HL-60 (cell line): ENCODE results near the gene FCRLA.

Experiments used
- GABPA ChIP-seq: IDR thresholded peaks from 2 replicates; pipeline ENCODE4 v1.6.1; 2012; ENCODE audit warnings: low read depth
- POLR2AphosphoS5 ChIP-seq: IDR thresholded peaks from 2 replicates; pipeline ENCODE4 v1.6.1; 2012; ENCODE audit warnings: low read depth
- SPI1 ChIP-seq: IDR thresholded peaks from 2 replicates; pipeline ENCODE4 v1.6.1; 2012; ENCODE audit warnings: low read depth, mild to moderate bottlenecking, borderline replicate concordance
- TF ChIP-seq, protein P1 (sequence below): IDR thresholded peaks from one replicate; pipeline ENCODE4 v1.5.1; 2011; ENCODE audit warnings: low read length, control low read depth, inconsistent platforms; ENCODE audit not compliant: insufficient read depth
- TF ChIP-seq, protein P2 (sequence below): IDR thresholded peaks from 2 replicates; pipeline ENCODE4 v1.6.1; 2012; ENCODE audit warnings: low read depth; ENCODE audit not compliant: insufficient replicate concordance

DNA sequence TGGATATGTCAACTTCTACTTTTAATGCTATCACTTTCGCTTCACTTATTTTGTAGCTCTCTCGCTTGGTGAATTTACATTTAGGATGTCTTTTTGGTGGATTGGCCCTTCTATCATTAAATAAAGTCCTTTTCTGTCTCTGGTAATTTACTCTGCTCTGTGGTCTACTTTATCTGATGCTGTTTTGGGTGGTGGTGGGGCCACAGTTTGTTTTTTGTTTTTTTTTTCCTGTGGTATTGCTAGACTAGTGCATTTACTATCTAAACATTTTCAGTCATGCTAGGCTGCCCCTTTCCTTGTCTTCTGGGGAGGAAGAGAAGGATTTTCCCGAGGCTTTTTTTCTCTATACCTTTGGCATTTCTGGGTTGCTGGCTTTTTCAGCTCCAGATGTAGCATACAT is 18.1 kb upstream of the FCRLA start:
- TF ChIP-seq, protein P1, sequence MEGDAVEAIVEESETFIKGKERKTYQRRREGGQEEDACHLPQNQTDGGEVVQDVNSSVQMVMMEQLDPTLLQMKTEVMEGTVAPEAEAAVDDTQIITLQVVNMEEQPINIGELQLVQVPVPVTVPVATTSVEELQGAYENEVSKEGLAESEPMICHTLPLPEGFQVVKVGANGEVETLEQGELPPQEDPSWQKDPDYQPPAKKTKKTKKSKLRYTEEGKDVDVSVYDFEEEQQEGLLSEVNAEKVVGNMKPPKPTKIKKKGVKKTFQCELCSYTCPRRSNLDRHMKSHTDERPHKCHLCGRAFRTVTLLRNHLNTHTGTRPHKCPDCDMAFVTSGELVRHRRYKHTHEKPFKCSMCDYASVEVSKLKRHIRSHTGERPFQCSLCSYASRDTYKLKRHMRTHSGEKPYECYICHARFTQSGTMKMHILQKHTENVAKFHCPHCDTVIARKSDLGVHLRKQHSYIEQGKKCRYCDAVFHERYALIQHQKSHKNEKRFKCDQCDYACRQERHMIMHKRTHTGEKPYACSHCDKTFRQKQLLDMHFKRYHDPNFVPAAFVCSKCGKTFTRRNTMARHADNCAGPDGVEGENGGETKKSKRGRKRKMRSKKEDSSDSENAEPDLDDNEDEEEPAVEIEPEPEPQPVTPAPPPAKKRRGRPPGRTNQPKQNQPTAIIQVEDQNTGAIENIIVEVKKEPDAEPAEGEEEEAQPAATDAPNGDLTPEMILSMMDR = no peak
- TF ChIP-seq POLR2AphosphoS5 (no peak), GABPA (no peak), SPI1 (no peak)
- TF ChIP-seq, protein P2, sequence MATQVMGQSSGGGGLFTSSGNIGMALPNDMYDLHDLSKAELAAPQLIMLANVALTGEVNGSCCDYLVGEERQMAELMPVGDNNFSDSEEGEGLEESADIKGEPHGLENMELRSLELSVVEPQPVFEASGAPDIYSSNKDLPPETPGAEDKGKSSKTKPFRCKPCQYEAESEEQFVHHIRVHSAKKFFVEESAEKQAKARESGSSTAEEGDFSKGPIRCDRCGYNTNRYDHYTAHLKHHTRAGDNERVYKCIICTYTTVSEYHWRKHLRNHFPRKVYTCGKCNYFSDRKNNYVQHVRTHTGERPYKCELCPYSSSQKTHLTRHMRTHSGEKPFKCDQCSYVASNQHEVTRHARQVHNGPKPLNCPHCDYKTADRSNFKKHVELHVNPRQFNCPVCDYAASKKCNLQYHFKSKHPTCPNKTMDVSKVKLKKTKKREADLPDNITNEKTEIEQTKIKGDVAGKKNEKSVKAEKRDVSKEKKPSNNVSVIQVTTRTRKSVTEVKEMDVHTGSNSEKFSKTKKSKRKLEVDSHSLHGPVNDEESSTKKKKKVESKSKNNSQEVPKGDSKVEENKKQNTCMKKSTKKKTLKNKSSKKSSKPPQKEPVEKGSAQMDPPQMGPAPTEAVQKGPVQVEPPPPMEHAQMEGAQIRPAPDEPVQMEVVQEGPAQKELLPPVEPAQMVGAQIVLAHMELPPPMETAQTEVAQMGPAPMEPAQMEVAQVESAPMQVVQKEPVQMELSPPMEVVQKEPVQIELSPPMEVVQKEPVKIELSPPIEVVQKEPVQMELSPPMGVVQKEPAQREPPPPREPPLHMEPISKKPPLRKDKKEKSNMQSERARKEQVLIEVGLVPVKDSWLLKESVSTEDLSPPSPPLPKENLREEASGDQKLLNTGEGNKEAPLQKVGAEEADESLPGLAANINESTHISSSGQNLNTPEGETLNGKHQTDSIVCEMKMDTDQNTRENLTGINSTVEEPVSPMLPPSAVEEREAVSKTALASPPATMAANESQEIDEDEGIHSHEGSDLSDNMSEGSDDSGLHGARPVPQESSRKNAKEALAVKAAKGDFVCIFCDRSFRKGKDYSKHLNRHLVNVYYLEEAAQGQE = no peak
